Panc1 (cell line): ENCODE measurements around the gene GGCX. TPM values are rescaled to one million over a fixed set of nuclear protein-coding genes. Genes with fewer than 3 reads are reported as not detected.

Experiments used
- ATAC-seq: fragments of 200-7000 bp; cut with Tn5 transposase; 2 replicates; pipeline ENCODE4 v1.9.1; 2020; ENCODE audit warnings: mild to moderate bottlenecking, moderate library complexity
- BruUV-seq: library from RNA; stranded (reverse); fragments of 400-500 nt; replicated peaks from 2 replicates; lab custom pipeline; 2021; lab: Mats Ljungman, UMichigan
- CTCF ChIA-PET: fragments of 300-600 bp; sonication (Branson Sonifier 250); formaldehyde crosslinking; loops from one replicate; lab custom pipeline; 2022; ENCODE audit warnings: antibody characterized with exemption; lab: Charles Lee
- POLR2A ChIA-PET: fragments of 300-600 bp; sonication (Branson Sonifier 250); formaldehyde crosslinking; loops from one replicate; lab custom pipeline; 2022; ENCODE audit warnings: antibody characterized with exemption; lab: Charles Lee
- DNase-seq: peaks from one replicate; pipeline ENCODE4 v3.0.0-alpha.2; 2010; ENCODE audit warnings: low read depth, low spot score
- H3K27ac ChIP-seq: 2 replicates; pipeline ENCODE4 v1.5.1; 2011; ENCODE audit warnings: mild to moderate bottlenecking, low read length, inconsistent platforms
- H3K27me3 ChIP-seq: fragments of 200-500 bp; sonication (Bioruptor generic); 2 replicates; pipeline ENCODE4 v1.6.0; 2014; ENCODE audit warnings: low read length, inconsistent platforms; ENCODE audit not compliant: control insufficient read depth, insufficient read depth
- H3K36me3 ChIP-seq: fragments of 200-500 bp; sonication (Bioruptor generic); 2 replicates; pipeline ENCODE4 v1.5.1; 2014; ENCODE audit warnings: inconsistent platforms, mild to moderate bottlenecking, low read length, moderate library complexity; ENCODE audit not compliant: control insufficient read depth, insufficient read depth
- H3K4me1 ChIP-seq: 2 replicates; pipeline ENCODE4 v1.5.1; 2011; ENCODE audit warnings: inconsistent platforms, mild to moderate bottlenecking, low read length, moderate library complexity; ENCODE audit not compliant: control insufficient read depth, insufficient read depth
- H3K4me3 ChIP-seq, 2 experiments: 2 replicates each; pipeline ENCODE4 v1.5.1; 2011 to 2012; ENCODE audit warnings: low read depth in 2 of 2, low read length in 2 of 2, mild to moderate bottlenecking in 2 of 2, inconsistent platforms in 1 of 2, moderate library complexity in 1 of 2
- H3K9me3 ChIP-seq: fragments of 200-500 bp; sonication (Bioruptor generic); 2 replicates; pipeline ENCODE4 v1.5.1; 2014; ENCODE audit warnings: low read depth, mild to moderate bottlenecking, inconsistent platforms, low read length, moderate library complexity; ENCODE audit not compliant: control insufficient read depth, insufficient read depth
- CTCF ChIP-seq: fragments of 450-650 bp; IDR thresholded peaks from 2 replicates; pipeline ENCODE4 v1.5.1; 2017; ENCODE audit warnings: mild to moderate bottlenecking
- POLR2AphosphoS5 ChIP-seq: IDR thresholded peaks from 2 replicates; pipeline ENCODE4 v1.6.1; 2012; ENCODE audit warnings: mild to moderate bottlenecking, low read depth, low read length, moderate library complexity
- REST ChIP-seq, 2 experiments: IDR thresholded peaks; 2 replicates each; pipeline ENCODE4 v1.6.1; 2011 to 2012; ENCODE audit warnings: low read depth in 2 of 2, control low read depth in 1 of 2, low read length in 1 of 2, mild to moderate bottlenecking in 1 of 2, moderate library complexity in 1 of 2; ENCODE audit not compliant: insufficient read depth in 1 of 2
- SIN3A ChIP-seq: IDR thresholded peaks from 2 replicates; pipeline ENCODE4 v1.6.1; 2012; ENCODE audit warnings: low read depth, mild to moderate bottlenecking, low read length, moderate library complexity, borderline replicate concordance; ENCODE audit not compliant: insufficient read depth
- TCF7L2 ChIP-seq: IDR thresholded peaks from 2 replicates; pipeline ENCODE4 v1.6.1; 2011; ENCODE audit warnings: mild to moderate bottlenecking, low read depth, low read length, inconsistent platforms
- in situ Hi-C: cut with HindIII; loops from 2 replicates; pipeline ENCODE4 v1.10.0; 2016; ENCODE audit warnings: low sequenced_read_pairs, low pct_unique_long_range_greater_than_20kb
- intact Hi-C: fragments of 100-400 bp; cut with micrococcal nuclease; formaldehyde crosslinking; loops from one replicate; pipeline ENCODE4 v1.10.0; 2022; ENCODE audit not compliant: unreplicated experiment
- total RNA-seq: library from RNA; stranded (reverse); gene quantifications from one replicate; pipeline ENCODE4 v1.2.1, GENCODE V29; 2021; ENCODE audit not compliant: unreplicated experiment

The GGCX gene
- total RNA-seq, 1 experiment from 2014 or later: 64.1 TPM

- no peak for DNase-seq
- peak; percentile 62 for ATAC-seq
- ChIA-PET POLR2A (interaction anchor here (0.6 to 3.0 kb wide), 17 partner anchors 11 to 145 kb away, joined by 3 to 18 read pairs (median 7); partner anchors contain the start of gene SH2D6), CTCF (interaction anchor here (1.2 to 2.3 kb wide), 2 partner anchors 90 to 120 kb away, joined by 4 to 11 read pairs; no protein-coding TSS in a partner anchor)
- Histone ChIP-seq H3K4me1 (peaks cover 53% of the 10 kb centered on the region), H3K9me3 (no peaks in the 10 kb centered on the region), H3K36me3 (peaks cover 35% of the 10 kb centered on the region), H3K4me3 (peak overlapping the region; percentile 99 to 100), H3K27me3 (no peaks in the 10 kb centered on the region), H3K27ac (peak overlapping the region; percentile 100)
- TF ChIP-seq POLR2AphosphoS5 (peak; percentile 70; the same call in 1 of the 2 replicates), SIN3A (peak; percentile 40; the same call in 1 of the 2 replicates), REST (IDR thresholded peaks at IDR 0.05; ENCODE audit: insufficient read depth in 1 of 2, low read depth in 2 of 2, low read length in 1 of 2) (no peak)
- BruUV-seq: no TSS peak
- in situ Hi-C loops: loop anchor here (25.0 kb wide), 1 partner anchor 127 kb away; the partner anchor contains the start of genes CAPG and SH2D6
- intact Hi-C loops: loop anchor here (2.0 kb wide), 1 partner anchor 119 kb away; no protein-coding TSS in a partner anchor
Observed at GRCh38 chr2:85539361-85540132, 21.7 kb downstream of the GGCX start.

- H3K27me3 ChIP-seq: no peaks in the 10 kb centered on the region
- H3K9me3 ChIP-seq: no peaks in the 10 kb centered on the region
- no TSS peak for BruUV-seq
- POLR2A ChIA-PET: interaction anchor here (0.6 to 3.0 kb wide), 20 partner anchors 11 to 144 kb away, joined by 3 to 18 read pairs (median 4); partner anchors contain the start of gene SH2D6
- in situ Hi-C loops (loop anchor here (25.0 kb wide), 1 partner anchor 126 kb away; the partner anchor contains the start of genes CAPG and SH2D6), intact Hi-C loops (loop anchor here (2.0 kb wide), 1 partner anchor 118 kb away; no protein-coding TSS in a partner anchor)
- peaks cover 53% of the 10 kb centered on the region for H3K4me1 ChIP-seq
- peaks cover 35% of the 10 kb centered on the region for H3K36me3 ChIP-seq
- DNase-seq (no peak), ATAC-seq (peak; percentile 82)
- peak within 1 kb of the TSS; percentile 100 for H3K27ac ChIP-seq
- CTCF ChIA-PET: interaction anchor here (1.2 to 2.3 kb wide), 2 partner anchors 89 to 119 kb away, joined by 4 to 11 read pairs; no protein-coding TSS in a partner anchor
- TF ChIP-seq CTCF: peak; percentile 88
- peak; percentile 77; the same call in 1 of the 2 replicates for TF ChIP-seq SIN3A
- peak; percentile 77; the same call in 1 of the 2 replicates for TF ChIP-seq TCF7L2
- peak; percentile 99 for TF ChIP-seq POLR2AphosphoS5
- TF ChIP-seq REST (IDR thresholded peaks at IDR 0.05; ENCODE audit: insufficient read depth in 1 of 2, low read depth in 2 of 2, low read length in 1 of 2): peak; percentile 33 to 63; a peak in 1 of 4 replicates
- peak within 1 kb of the TSS; percentile 99 to 100 for H3K4me3 ChIP-seq
Observed at GRCh38 chr2:85538507-85539360, 22.6 kb downstream of the GGCX start, which contains the start of gene MAT2A. MAT2A (plus strand) TSS chr2:85539168; CDS start chr2:85539288, 120 bp downstream.
